GM12878 (cell line): ENCODE results near the gene PHACTR3. TPM values are rescaled to one million over a fixed set of nuclear protein-coding genes. Genes with fewer than 3 reads are reported as not detected.

ENCODE experiments used
- ATAC-seq: fragments of 200-7000 bp; cut with Tn5 transposase; 3 replicates; pipeline ENCODE4 v1.9.1; 2020; ENCODE audit warnings: mild to moderate bottlenecking, moderate library complexity
- BruUV-seq: library from RNA; stranded (reverse); fragments of 400-500 nt; replicated peaks from 2 replicates; lab custom pipeline; 2021; lab: Mats Ljungman, UMichigan
- CTCF ChIA-PET: fragments of 300-600 bp; sonication (Branson Sonifier 250); formaldehyde crosslinking; extraction: SDS; loops from one replicate; lab custom pipeline; 2021; ENCODE audit warnings: inconsistent platforms; lab: Yijun Ruan, JAX
- POLR2A ChIA-PET: fragments of 350-600 bp; formaldehyde crosslinking; extraction: SDS; loops from one replicate; lab custom pipeline; 2021; ENCODE audit warnings: inconsistent platforms; lab: Charles Lee
- RAD21 ChIA-PET: fragments of 300-600 bp; sonication (Branson Sonifier 250); formaldehyde crosslinking; loops from one replicate; lab custom pipeline; 2023; ENCODE audit warnings: antibody characterized with exemption; ENCODE audit not compliant: unreplicated experiment; lab: Charles Lee
- SMC1A ChIA-PET: fragments of 300-600 bp; sonication (Branson Sonifier 250); formaldehyde crosslinking; loops from one replicate; lab custom pipeline; 2023; ENCODE audit not compliant: unreplicated experiment, uncharacterized antibody; lab: Charles Lee
- DNase-seq: peaks from one replicate; pipeline ENCODE4 v3.0.0-alpha.2; 2011; ENCODE audit warnings: low read depth, low spot score
- FAIRE-seq: peaks from 3 replicates; lab custom pipeline; 2011; peaks lifted over from hg19 to GRCh38; lab: Jason Lieb, UNC
- H2AFZ ChIP-seq: 2 replicates; pipeline ENCODE4 v1.6.0; 2011; ENCODE audit warnings: low read depth, low read length, control low read depth; ENCODE audit not compliant: control insufficient read depth
- H3K27ac ChIP-seq: 2 replicates; pipeline ENCODE4 v1.5.1; 2011; ENCODE audit warnings: control low read depth; ENCODE audit not compliant: control insufficient read depth, insufficient read depth
- H3K27me3 ChIP-seq, 2 experiments: replicated peaks in 1 of 2; 2 replicates each; pipeline versions ENCODE4 v1.6.0 to v1.6.1; 2011; ENCODE audit warnings: low read length in 1 of 2; ENCODE audit not compliant: control insufficient read depth in 2 of 2, insufficient read depth in 2 of 2
- H3K36me3 ChIP-seq, 2 experiments: 2 replicates each; pipeline ENCODE4 v1.5.1; 2011; ENCODE audit warnings: low read length in 1 of 2; ENCODE audit not compliant: control insufficient read depth in 2 of 2, insufficient read depth in 2 of 2
- H3K4me1 ChIP-seq: 2 replicates; pipeline ENCODE4 v1.6.1; 2011; ENCODE audit warnings: mild to moderate bottlenecking, low read length, moderate library complexity, mixed read lengths; ENCODE audit not compliant: control insufficient read depth, insufficient read depth
- H3K4me2 ChIP-seq: 2 replicates; pipeline ENCODE4 v1.6.0; 2011; ENCODE audit warnings: control low read depth; ENCODE audit not compliant: control insufficient read depth, insufficient read depth
- H3K4me3 ChIP-seq: fragments of 200-600 bp; sonication (generic); 2 replicates; pipeline ENCODE4 v1.5.1; 2016
- H3K79me2 ChIP-seq: 2 replicates; pipeline ENCODE4 v1.6.0; 2011; ENCODE audit warnings: low read length; ENCODE audit not compliant: control insufficient read depth, insufficient read depth
- H3K9ac ChIP-seq: 2 replicates; pipeline ENCODE4 v1.8.0; 2011; ENCODE audit warnings: low read length, control low read depth, mixed read lengths; ENCODE audit not compliant: control insufficient read depth, insufficient read depth
- H3K9me3 ChIP-seq: replicated peaks from 3 replicates; pipeline ENCODE4 v1.5.1; 2011; ENCODE audit warnings: mild to moderate bottlenecking, low read length; ENCODE audit not compliant: control insufficient read depth, insufficient read depth
- H4K20me1 ChIP-seq: 2 replicates; pipeline ENCODE4 v1.6.0; 2011; ENCODE audit not compliant: control insufficient read depth, insufficient read depth
- BCL11A ChIP-seq: IDR thresholded peaks from 2 replicates; pipeline ENCODE4 v1.6.1; 2011; ENCODE audit warnings: low read depth, low read length
- CBX3 ChIP-seq: fragments of 200-600 bp; sonication (generic); IDR thresholded peaks from 2 replicates; pipeline ENCODE4 v1.6.1; 2016; ENCODE audit warnings: low read depth, borderline replicate concordance
- LARP7 ChIP-seq: fragments of 450-650 bp; IDR thresholded peaks from 2 replicates; pipeline ENCODE4 v1.6.1; 2017; ENCODE audit warnings: mild to moderate bottlenecking
- MEF2B ChIP-seq: fragments of 450-650 bp; IDR thresholded peaks from 2 replicates; pipeline ENCODE4 v1.6.1; 2018; ENCODE audit warnings: mild to moderate bottlenecking, moderate library complexity; ENCODE audit not compliant: partially characterized antibody, poor library complexity, severe bottlenecking
- MTA2 ChIP-seq: fragments of 450-650 bp; IDR thresholded peaks from 2 replicates; pipeline ENCODE4 v1.6.1; 2016; ENCODE audit warnings: low read depth, mild to moderate bottlenecking, moderate library complexity
- MYC ChIP-seq: IDR thresholded peaks from 2 replicates; pipeline ENCODE4 v1.6.1; 2011; ENCODE audit warnings: mild to moderate bottlenecking, low read length, moderate library complexity, inconsistent platforms; ENCODE audit not compliant: insufficient read depth, insufficient replicate concordance, insufficient read length, severe bottlenecking
- NBN ChIP-seq: fragments of 450-650 bp; IDR thresholded peaks from 2 replicates; pipeline ENCODE4 v1.6.1; 2016
- NR2C1 ChIP-seq: fragments of 450-650 bp; IDR thresholded peaks from 2 replicates; pipeline ENCODE4 v1.6.1; 2017; ENCODE audit warnings: antibody characterized with exemption, mild to moderate bottlenecking, moderate library complexity
- PAX8 ChIP-seq: fragments of 450-650 bp; IDR thresholded peaks from 2 replicates; pipeline ENCODE4 v1.6.1; 2017; ENCODE audit warnings: mild to moderate bottlenecking, moderate library complexity
- RBBP5 ChIP-seq: fragments of 200-600 bp; sonication (generic); conservative IDR thresholded peaks from 2 replicates; pipeline ENCODE4 v1.6.1; 2016
- STAT1 ChIP-seq: fragments of 450-650 bp; conservative IDR thresholded peaks from 2 replicates; pipeline ENCODE4 v1.6.1; 2014; ENCODE audit warnings: antibody characterized with exemption, mild to moderate bottlenecking
- YY1 ChIP-seq: IDR thresholded peaks from 2 replicates; pipeline ENCODE4 v1.6.1; 2011; ENCODE audit warnings: low read depth, mild to moderate bottlenecking, low read length
- WGBS: methylation state at CpG from one replicate; pipeline ENCODE4 v1.1.6; 2016; ENCODE audit warnings: low lambda C conversion rate; ENCODE audit not compliant: insufficient replicate concordance, insufficient coverage; ENCODE audit errors: missing lambda C conversion rate; 5-methylcytosine and 5-hydroxymethylcytosine counted together
- in situ Hi-C: fragments of 300-500 bp; cut with MboI; formaldehyde crosslinking; loops from 9 replicates; pipeline ENCODE4 v1.14.3; 2018; ENCODE audit warnings: mixed read lengths
- intact Hi-C: fragments of 100-400 bp; cut with micrococcal nuclease; formaldehyde crosslinking; loops from one replicate; pipeline ENCODE4 v1.14.2; 2022; ENCODE audit not compliant: unreplicated experiment
- polyA plus RNA-seq, 11 experiments: library from polyadenylated mRNA; depleted of rRNA in 4 of 11; unstranded in 6 of 11; stranded (reverse) in 5 of 11; fragments of >200 nt; fragmentation: Nextera tagmentation in 4 of 11; fragmentation: Illumina TruSeq in 1 of 11; extraction: Ambion mirVana in 4 of 11; extraction: Trizol in 1 of 11; gene quantifications; 1 replicate in 1 of 11; 2 replicates in 10 of 11; pipeline versions ENCODE4 v1.2.1 to v1.2.3, GENCODE V29; 2011 to 2016; ENCODE audit warnings: inconsistent platforms in 2 of 11, missing spikeins in 2 of 11, low read depth in 1 of 11
- total RNA-seq, 4 experiments: library from RNA; depleted of rRNA in 3 of 4; stranded (reverse); fragments of >200 nt in 3 of 4; fragmentation: Illumina TruSeq in 1 of 4; extraction: Trizol in 1 of 4; gene quantifications; 2 replicates each; pipeline versions ENCODE4 v1.2.1 to v1.2.3, GENCODE V29; 2013 to 2021

Gene PHACTR3
- total and polyA plus RNA-seq, 10 of the 15 experiments (the other 5 are each of a cell fraction or from before 2014, with no cell fraction given) = 0.17 to 2.7 (median 0.27) TPM; not detected in 1

DNA sequence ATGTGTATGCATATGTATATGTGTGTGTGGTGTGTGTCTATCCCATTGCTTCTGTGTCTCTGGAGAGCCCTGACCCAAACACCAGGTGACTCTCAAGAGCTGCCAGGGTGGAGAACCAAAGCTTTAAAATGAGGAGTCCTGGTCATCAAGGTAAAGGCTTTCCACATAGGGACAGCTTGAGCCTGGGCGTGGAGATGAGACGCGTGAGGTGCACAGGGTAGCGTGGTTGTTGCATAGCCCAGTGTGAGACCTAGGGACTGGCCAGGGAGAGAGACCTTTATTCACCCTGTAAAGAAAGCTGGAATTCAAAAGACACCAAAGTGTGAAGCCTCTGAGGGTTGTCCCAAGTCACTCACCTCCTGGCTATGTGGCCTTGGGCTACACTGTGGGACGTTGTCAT, 180.0 kb downstream of the PHACTR3 start:
- no peak for DNase-seq
- FAIRE-seq = no peak
- SMC1A ChIA-PET = interaction anchor here (1.2 to 3.6 kb wide), 5 partner anchors 12 to 68 kb away, joined by 4 to 32 read pairs (median 6); no protein-coding TSS in a partner anchor
- intact Hi-C loops (no loop called here), in situ Hi-C loops (loop anchor here (25.0 kb wide), 1 partner anchor 1553 kb away; no protein-coding TSS in a partner anchor)
- Histone ChIP-seq H3K27ac (no peak overlapping the region), H3K4me3 (no peak overlapping the region), H3K27me3 (no peaks in the 10 kb centered on the region), H2AFZ (no peak overlapping the region), H3K9ac (no peak overlapping the region), H3K36me3 (no peaks in the 10 kb centered on the region), H3K4me1 (no peaks in the 10 kb centered on the region), H3K79me2 (no peaks in the 10 kb centered on the region), H3K4me2 (no peak overlapping the region), H4K20me1 (no peaks in the 10 kb centered on the region), H3K9me3 (no peaks in the 10 kb centered on the region)
- CTCF ChIA-PET = interaction anchor here (0.6 to 8.4 kb wide), 6 partner anchors 8 to 211 kb away, joined by 3 to 174 read pairs (median 4); no protein-coding TSS in a partner anchor
- RAD21 ChIA-PET = interaction anchor here (1.5 to 4.7 kb wide), 3 partner anchors 61 to 67 kb away, joined by 6 to 74 read pairs (median 13); no protein-coding TSS in a partner anchor
- no TSS peak for BruUV-seq
- WGBS = 81% methylated on average over 5 of the region's 5 CpGs
- no peak for TF ChIP-seq NBN
- TF ChIP-seq BCL11A = no peak
- TF ChIP-seq STAT1 = no peak
- TF ChIP-seq MEF2B = no peak
- POLR2A ChIA-PET = interaction anchor here (1.0 kb wide), 1 partner anchor 66 kb away, joined by 4 read pairs; no protein-coding TSS in a partner anchor
- ATAC-seq = no peak

DNA sequence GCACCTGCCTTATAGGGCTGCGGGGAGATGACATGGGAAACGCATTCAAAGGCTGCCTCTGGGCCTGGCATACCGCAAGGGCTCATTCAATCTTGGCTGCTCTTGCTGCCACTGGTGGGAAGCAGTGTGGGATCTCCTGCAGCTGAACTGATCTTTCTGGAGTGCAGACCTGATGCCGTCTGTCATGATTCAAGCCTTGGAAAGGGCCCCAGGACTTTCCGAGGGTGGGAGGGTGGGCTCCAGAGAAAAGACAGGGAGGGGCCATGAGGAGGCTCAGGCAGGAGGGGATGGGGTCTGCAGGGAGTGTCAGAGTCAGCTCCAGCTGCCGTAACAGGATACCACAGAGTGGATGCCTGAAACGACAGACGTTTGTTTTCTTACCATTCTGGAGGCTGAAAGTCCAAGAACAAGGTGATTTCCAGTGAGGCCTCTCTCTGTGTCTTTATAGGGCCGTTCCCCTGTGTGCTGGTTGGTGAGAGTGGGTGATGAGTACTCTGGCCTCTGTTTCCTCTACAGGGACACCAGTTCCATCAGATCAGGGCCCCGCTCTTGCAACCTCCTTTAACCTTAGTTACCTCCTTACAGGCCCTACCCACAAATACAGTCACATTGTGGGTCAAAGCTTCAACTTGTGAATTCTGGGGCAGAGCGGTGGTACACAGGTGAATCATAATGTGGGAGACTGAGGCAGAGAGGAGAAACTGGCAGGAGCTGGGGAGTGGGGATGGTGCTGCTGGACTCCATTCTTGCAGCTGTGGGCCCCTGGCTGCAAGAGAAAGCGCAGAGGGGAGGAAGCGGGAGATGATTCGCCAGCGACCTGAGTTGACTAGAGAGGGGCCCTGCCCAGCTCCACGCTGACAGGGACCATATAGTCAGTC, 180.7 kb downstream of the PHACTR3 start:
- ChIA-PET CTCF (interaction anchor here (1.2 to 8.4 kb wide), 2 partner anchors 65 to 211 kb away, joined by 4 to 174 read pairs; no protein-coding TSS in a partner anchor), RAD21 (interaction anchor here (4.7 kb wide), 1 partner anchor 67 kb away, joined by 74 read pairs; no protein-coding TSS in a partner anchor), SMC1A (interaction anchor here (0.6 to 3.6 kb wide), 5 partner anchors 8 to 68 kb away, joined by 3 to 32 read pairs (median 5); no protein-coding TSS in a partner anchor), POLR2A (interaction anchor here (1.0 kb wide), 1 partner anchor 65 kb away, joined by 4 read pairs; no protein-coding TSS in a partner anchor)
- H3K4me3 ChIP-seq = no peak overlapping the region
- no peak overlapping the region for H3K27ac ChIP-seq
- no peaks in the 10 kb centered on the region for H4K20me1 ChIP-seq
- no peak overlapping the region for H2AFZ ChIP-seq
- no peaks in the 10 kb centered on the region for H3K27me3 ChIP-seq
- FAIRE-seq = no peak
- H3K4me2 ChIP-seq = no peak overlapping the region
- TF ChIP-seq MTA2 = no peak
- no peak for TF ChIP-seq BCL11A
- no peak for TF ChIP-seq CBX3
- no peak for TF ChIP-seq YY1
- no peak for TF ChIP-seq RBBP5
- TF ChIP-seq NR2C1 = no peak
- TF ChIP-seq PAX8 = no peak
- no peak for TF ChIP-seq MYC
- no peak for TF ChIP-seq LARP7
- TF ChIP-seq, all 136 proteins: peak for 0
- H3K9me3 ChIP-seq = no peaks in the 10 kb centered on the region
- in situ Hi-C loops = loop anchor here (25.0 kb wide), 1 partner anchor 1552 kb away; no protein-coding TSS in a partner anchor
- intact Hi-C loops = no loop called here
- no peaks in the 10 kb centered on the region for H3K79me2 ChIP-seq
- H3K36me3 ChIP-seq = no peaks in the 10 kb centered on the region
- ATAC-seq = no peak; the same call in 2 of the 3 replicates
- no peak overlapping the region for H3K9ac ChIP-seq
- no peaks in the 10 kb centered on the region for H3K4me1 ChIP-seq
- WGBS = 53% methylated on average over 16 of the region's 16 CpGs
- DNase-seq = no peak
- BruUV-seq = no TSS peak
